GM19438 (cell line): Measurements from ENCODE around the gene CHM.
"Not testable (repeated sequence)": the region's sequence is repeated elsewhere in the genome, so short reads cannot be mapped to it uniquely, and the experiment has no call there.

Source experiments
- ATAC-seq: cut with Tn5 transposase; IDR thresholded peaks from one replicate; pipeline ENCODE4 v1.9.1; 2021; ENCODE audit warnings: low read depth; ENCODE audit not compliant: unreplicated experiment

CHM gene

GRCh38 chrX:85922821-85923220, 124.5 kb downstream of the CHM start:
- ATAC-seq = no peak

GRCh38 chrX:85916656-85917280, 130.6 kb downstream of the CHM start:
- ATAC-seq = not testable (repeated sequence)

- no peak for ATAC-seq
Measured at GRCh38 chrX:85914431-85914830, 132.9 kb downstream of the CHM start.

- ATAC-seq = no peak
Measured at GRCh38 chrX:85907316-85907715, 140.0 kb downstream of the CHM start.

- no peak for ATAC-seq
Measured at GRCh38 chrX:85906399-85906798, 141.0 kb downstream of the CHM start.

- ATAC-seq = no peak
Measured at GRCh38 chrX:85905851-85906250, 141.5 kb downstream of the CHM start.

GRCh38 chrX:85903692-85904471, 143.5 kb downstream of the CHM start:
- ATAC-seq = no peak

GRCh38 chrX:85897362-85898126, 149.8 kb downstream of the CHM start:
- no peak for ATAC-seq

- no peak for ATAC-seq
Measured at GRCh38 chrX:85882601-85883000, 164.8 kb downstream of the CHM start.

GRCh38 chrX:85870585-85870984, 176.8 kb downstream of the CHM start:
- ATAC-seq = no peak

- ATAC-seq = no peak
Measured at GRCh38 chrX:85865324-85865723, 182.0 kb downstream of the CHM start.

GRCh38 chrX:85859426-85859825, 187.9 kb downstream of the CHM start:
- no peak for ATAC-seq

GRCh38 chrX:85851418-85851817, 195.9 kb downstream of the CHM start:
- peak; percentile 70 for ATAC-seq

GRCh38 chrX:85836868-85837267, 210.5 kb downstream of the CHM start:
- no peak for ATAC-seq

GRCh38 chrX:85828771-85829170, 218.6 kb downstream of the CHM start:
- no peak for ATAC-seq

GRCh38 chrX:85815203-85815751, 232.1 kb downstream of the CHM start:
- no peak for ATAC-seq
